GM03348 (cell line): Measurements from ENCODE around the gene DCHS1.
A peak's percentile ranks its signal among the peaks of the same experiment; 100 is the strongest.

ENCODE experiments used
- DNase-seq: peaks from one replicate; pipeline ENCODE4 v3.0.0; 2012; ENCODE audit warnings: low spot score

Gene DCHS1

GRCh38 chr11:6646071-6646470, 9.5 kb downstream of the DCHS1 start:
- DNase-seq, result peak; percentile 84

- no peak for DNase-seq
These were observed 12.7 kb downstream of the DCHS1 start for GRCh38 chr11:6642957-6643356.

DNA sequence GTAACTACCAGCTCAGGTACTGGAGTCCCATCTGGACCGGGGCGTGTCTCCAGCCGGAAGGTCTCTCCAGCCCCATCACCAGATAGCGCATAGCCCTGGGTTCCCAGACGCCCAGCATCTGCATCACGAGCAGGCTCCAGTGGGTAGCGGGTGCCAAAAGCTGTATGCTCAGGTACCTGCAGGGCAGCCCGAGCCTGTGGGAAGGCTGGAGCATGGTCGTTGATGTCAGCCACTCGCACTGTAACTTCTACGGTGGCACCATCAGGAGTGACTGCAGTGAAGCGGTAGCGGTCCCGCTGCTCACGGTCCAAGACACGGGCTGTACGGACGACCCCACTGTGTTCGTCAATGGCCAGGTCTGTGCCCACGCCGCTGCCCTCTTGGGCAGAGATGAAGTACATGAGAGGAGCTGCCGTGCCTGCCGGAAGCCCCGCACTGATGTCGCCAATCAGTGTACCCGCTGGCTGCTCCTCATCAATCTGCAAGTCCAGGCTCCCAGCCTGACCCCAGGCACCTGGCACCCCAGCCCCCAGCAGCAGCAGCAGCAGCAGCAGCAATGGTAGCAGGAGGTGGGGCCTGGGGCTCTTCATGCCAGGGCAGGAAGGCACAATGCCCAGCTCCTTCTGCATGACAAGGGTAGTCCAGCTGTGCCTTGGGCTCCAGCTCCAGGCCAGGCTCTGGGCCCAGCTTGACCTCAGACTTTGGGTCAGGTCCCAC, 14.5 kb downstream of the DCHS1 start:
- no peak for DNase-seq

GRCh38 chr11:6640036-6640984, 15.3 kb downstream of the DCHS1 start:
- DNase-seq, result no peak

- no peak for DNase-seq
These were observed 17.2 kb downstream of the DCHS1 start for GRCh38 chr11:6638429-6638828.

DNA sequence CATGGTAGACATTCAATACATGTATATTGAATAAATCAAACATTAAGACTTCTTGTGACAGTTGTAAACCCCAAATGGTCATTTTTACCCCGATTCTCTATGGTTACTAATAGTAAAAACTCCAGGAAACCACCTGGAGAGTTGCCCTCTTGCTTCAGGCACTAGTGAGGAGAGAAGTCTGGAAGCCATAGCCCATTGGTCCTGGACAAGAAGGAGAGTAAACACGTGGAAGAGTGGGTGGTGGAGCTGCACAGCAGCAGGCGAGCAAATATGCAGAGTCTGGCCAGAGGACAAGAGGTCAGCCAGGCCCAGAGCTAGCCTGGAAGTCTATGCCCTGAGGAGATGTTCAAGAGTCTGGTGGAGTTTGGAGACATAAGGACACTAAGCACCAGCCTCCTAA, 17.7 kb downstream of the DCHS1 start:
- DNase-seq, result peak; percentile 88

DNA sequence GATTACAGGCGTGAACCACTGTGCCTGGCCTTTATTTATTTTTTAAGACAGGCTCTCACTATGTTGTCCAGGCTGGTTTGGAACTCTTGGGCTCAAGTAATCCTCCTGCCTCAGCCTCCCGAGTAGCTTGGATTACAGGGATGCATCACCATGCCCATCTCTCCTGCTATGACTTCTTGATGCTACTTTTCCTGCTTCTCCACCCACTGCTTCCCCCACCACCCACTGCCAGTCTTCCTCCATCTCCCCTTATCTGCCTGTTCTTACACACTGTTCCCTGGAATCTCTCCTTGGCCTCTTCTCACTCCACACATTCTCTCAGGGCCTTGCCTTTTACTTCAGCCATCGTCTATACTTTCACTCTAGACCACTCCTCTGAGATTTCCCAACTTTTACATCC, 19.1 kb downstream of the DCHS1 start:
- DNase-seq, result no peak

DNA sequence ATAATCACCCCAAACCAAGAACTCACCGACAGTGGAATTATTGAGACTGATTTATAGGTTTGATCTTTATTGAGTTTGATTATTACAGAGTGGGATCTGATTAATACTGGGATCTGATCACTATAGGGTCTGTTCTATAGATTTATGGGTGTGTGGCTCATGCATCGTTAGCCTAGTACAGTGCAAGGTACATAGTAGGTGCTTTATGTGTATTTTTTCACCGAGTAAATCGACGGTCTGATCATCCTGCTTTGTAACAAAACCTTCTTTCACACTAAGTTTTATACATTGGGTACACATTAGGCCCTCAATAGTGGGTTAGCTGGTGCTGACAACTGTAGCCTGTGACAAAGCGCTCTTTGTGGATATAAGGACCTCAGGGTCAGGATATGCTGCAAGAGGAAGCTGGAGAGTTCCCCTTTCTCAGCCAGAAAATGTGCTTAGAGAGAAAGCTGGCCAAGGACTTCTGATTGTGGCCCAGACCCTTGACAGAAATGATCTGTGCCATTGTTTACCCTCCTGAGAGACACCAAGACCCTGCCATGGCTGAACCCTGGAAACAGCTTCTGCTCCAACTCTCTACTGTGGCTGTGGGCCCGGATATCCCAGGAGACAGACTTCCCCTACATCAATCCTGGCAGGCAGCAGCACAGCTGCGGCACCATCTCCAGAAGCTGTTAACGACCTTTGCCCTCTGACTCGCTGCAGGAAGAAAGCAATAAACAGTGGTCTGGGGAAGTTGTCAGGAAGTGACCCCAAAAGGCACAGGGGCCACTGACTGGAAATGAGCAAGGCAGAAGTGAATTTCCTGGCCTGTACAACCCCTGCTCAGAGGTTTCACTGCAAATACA, 20.3 kb downstream of the DCHS1 start:
- peak; percentile 43 for DNase-seq

GRCh38 chr11:6634534-6634933, 21.1 kb downstream of the DCHS1 start:
- no peak for DNase-seq

DNA sequence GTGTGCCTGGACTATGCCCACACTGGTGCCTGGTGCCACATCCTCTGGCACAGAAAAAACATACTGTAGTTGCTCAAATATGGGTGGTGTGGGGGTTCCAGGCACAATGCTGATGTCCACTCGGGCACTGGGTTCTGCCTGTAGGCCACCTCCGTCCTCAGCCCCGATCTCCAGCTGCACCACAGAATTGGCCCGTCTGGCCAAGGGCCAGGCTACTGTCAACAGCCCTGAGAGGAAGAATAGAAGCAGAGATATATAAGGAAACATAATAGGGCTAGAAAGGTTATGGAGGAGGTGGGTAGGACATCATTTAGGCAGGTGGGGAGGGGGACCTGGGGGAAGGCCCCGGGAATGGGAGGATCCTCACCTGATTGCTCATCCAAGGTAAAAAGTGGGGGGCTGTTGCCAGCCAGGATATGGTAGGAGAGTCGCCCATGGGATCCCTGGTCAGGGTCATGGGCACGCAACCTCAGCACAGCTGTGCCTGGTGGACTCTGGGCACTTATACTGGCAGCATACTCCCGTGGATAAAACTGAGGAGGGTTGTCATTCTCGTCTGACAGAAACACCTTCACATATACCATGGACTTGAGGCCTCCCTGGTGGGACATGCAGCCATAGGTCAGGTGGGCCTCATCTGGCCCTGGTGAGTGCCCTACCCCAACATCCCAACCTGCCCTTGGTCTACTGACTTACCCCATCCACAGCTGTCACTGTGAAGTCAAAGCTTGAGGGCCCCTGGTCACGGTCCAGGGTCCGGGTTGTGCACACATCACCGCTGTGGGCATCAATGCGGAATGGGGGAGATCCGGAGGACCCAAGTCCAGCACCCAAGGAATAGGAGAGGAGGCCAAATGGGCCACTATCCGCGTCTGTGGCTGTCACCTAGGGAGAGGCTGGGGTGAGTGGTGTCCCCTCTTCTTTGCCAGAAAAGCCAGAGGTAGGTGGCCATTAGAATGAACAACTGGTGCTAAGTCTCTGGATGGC, 21.9 kb downstream of the DCHS1 start:
- DNase-seq, result no peak

GRCh38 chr11:6632116-6633073, 23.2 kb downstream of the DCHS1 start:
- DNase-seq, result no peak

GRCh38 chr11:6631361-6631890, 24.2 kb downstream of the DCHS1 start:
- no peak for DNase-seq

- no peak for DNase-seq
These were observed 24.8 kb downstream of the DCHS1 start for GRCh38 chr11:6630632-6631291.

GRCh38 chr11:6629892-6630631, 25.5 kb downstream of the DCHS1 start:
- no peak for DNase-seq

GRCh38 chr11:6629573-6629891, 26.1 kb downstream of the DCHS1 start:
- no peak for DNase-seq

DNA sequence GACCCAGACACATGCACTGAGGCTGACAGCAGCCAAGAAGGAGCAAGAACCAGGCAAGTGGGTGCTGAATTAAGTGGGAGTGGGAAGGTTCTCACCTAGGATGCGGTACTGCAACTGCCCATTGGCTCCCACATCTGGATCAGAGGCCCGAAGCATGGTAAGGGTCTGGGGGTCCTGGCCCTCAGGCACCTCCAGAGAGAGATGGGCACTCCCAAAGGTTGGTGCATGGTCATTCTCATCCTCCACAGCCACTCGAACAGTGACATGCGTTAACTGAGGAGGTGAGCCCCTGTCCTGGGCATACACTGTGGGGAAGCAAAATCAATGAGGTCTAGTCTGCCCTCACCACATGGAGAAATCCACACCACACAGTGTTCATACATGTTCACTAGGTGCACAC, 27.1 kb downstream of the DCHS1 start:
- no peak for DNase-seq

- DNase-seq, result no peak
These were observed 27.8 kb downstream of the DCHS1 start for GRCh38 chr11:6627762-6628241.
